ELF-1 (cell line): Measurements from ENCODE around the gene FOXP4.
"Not testable (repeated sequence)": the region's sequence is repeated elsewhere in the genome, so short reads cannot be mapped to it uniquely, and the experiment has no call there.

Experiments used
- DNase-seq: peaks from one replicate; pipeline ENCODE4 v3.0.0-alpha.2; 2016; ENCODE audit warnings: low read depth, low spot score

The FOXP4 gene

DNA sequence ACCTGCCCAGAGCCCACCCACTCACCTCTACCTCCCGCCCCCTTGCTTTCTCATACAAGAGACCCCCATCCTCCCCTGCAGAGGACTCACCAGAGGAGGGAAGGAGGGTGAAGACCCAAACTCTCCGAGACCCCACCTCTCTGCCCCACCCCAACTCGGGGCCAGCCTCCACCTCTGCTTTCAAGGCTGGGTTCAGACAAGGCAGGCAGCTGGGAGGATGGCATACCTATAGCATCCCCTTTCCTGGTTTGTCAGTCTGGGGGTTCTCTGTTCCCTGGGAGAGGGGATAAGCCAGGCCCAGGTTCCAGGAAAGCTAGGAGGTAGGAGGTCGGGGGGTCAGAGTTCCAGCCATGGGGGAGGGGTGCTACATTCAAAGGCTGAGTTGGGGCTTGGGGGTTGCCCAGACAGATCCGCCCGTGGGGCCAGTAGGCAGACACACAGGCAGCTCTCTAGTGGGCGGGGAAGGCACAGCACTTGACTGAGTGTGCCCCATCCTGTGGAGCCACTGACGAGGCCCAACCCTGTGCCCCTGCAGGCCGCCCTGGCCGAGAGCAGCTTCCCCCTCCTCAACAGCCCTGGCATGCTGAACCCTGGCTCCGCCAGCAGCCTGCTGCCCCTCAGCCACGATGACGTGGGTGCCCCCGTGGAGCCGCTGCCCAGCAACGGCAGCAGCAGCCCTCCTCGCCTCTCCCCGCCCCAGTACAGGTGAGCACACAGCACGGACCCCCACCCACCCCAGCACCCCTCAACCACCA, 51.2 kb downstream of the FOXP4 start:
- no peak for DNase-seq

DNA sequence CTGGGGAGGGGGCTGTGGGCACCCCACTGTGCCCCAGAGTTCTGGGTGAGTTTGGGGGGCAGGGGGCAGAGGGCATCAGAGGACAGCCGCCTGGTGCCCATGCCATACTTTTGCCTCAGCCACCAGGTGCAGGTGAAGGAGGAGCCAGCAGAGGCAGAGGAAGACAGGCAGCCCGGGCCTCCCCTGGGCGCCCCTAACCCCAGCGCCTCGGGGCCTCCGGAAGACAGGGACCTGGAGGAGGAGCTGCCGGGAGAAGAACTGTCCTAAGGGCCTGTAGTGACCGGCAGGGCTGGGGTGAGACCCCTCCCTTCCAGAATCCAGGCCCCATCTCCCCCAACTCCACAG, 52.5 kb downstream of the FOXP4 start:
- no peak for DNase-seq

DNA sequence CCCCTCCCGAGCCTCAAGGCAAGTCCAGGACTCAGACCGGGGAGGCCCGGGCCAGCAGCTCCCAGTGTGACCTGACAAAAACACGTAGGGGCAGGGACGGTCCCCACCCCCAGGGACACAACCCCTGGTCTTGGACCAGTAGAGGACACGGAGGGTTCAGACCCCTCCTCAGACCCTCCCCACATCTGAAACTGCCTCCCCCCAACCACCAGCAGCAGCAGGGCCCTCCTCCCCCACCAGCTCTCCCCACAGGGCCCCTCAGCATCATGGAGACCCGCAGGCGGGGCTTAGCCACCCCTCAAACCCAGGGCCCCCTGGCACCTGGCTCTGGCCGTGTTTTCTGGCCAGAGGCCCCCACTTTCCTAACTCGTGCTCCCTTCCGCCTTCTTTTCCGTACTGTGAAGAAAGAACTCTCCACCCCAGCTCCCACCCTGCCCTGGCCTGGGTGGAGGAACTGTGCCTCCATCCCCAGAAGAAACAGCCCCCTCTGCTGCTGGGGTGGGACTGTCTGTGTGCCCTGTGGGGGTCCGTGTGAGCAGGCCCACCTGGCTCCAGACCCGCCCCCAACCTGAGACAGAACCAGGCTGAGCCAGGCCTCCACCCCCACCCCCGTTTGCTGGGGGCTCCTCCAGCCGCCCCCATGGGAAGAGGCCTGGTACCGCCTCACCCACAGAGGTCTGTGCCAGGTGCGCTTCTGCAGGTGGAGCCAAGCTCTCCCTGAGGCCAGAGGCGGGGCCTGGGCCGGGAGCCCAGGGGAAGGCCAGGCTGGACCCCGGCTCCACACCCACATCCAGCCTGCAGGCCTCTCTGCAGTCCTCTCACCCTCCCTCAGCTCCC, 53.1 kb downstream of the FOXP4 start:
- peak; percentile 30 for DNase-seq

DNA sequence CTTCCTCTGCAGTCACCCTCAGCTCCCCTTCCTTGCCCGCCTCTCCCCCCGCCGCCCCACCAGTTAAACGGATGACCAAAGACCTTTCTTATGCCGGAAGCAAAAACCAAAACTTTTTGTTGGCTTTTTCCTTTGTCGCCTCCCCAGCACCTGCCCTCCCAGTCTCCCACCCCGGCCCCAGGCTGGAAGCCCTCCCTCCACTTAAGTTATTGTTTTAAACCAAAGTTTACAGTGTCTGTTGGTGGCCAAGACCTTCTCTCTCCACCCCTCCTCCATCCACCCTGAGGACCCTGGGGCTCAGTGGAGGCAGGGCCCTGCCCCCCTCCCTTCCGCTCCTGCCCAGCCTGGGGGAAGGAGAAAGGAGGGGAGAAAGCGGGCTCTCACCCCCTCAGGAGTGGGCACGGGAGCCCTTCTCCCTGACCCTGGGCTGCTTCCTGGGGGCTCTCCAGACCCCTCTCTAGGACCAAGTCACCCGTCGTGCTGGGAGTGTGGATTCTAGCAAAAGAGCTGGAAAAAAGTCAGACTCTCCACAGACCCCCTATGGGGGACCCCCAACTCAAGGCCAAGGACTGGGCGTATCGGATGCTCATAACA, 53.8 kb downstream of the FOXP4 start:
- DNase-seq: no peak

DNA sequence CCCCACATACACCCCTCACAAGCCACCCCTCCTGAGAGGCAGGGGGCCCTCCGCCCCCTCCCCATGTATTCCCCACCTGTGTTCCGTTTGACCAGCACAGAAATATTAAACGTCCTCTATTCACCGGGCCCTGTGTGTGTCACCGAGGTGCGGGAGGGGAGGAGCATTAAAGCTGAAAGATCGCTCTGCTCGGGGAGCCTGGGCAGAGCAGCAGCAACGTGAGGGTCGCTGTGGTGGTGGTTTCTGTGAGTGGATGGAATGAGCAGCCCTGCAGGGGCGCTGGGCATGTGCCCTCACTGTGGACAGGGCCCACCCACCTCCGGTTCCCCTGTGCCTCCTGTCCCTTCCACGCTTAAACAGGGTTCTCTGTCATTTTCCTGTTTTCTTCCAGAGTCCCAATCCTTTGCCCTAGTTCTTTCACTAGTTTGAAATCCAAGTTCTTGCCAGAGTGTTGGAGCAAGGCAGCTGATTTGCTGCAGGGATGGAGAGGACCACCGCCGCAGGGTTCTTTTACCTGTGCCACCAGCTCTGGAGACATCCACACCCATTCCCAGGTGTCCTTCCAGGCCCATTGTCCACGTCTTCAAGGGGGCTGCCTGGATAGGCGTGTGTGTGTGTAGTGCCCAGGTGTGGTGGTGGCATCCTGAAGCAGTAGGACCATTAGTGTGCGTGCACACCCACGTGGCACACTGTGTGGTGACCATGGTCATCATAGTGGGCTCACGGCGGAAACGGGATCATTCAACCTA, 54.5 kb downstream of the FOXP4 start:
- no peak for DNase-seq

DNA sequence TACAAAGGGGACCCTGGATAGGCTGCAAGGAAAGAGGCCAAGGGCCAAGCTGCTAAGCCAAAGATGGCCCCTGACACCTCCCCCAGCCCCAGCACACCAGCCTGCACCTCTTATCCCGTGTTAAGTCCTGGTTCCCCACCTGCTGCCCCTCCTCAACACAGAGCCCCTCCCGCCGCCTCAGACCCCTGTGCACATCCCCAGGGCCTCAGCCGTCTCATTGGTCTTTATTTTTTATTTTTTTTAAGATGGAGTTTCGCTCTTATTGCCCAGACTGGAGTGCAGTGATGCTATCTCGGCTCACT, 55.0 kb downstream of the FOXP4 start:
- DNase-seq: no peak

DNA sequence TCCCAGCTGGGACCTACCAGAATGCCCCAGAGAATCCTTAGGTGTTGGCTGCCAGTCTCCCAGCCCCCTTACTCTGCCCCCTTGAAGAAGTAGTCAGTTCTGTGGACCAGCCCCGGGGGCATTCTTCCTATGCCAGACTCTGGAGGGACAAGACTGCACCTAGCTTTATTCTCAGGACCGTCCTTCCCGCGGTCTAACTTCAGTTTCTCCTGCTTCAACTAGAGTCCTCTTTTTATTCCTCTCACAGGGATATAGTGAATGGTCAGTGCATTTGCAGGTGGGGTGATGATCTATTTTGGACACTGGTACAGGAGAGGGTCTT, 56.2 kb downstream of the FOXP4 start:
- no peak for DNase-seq

DNA sequence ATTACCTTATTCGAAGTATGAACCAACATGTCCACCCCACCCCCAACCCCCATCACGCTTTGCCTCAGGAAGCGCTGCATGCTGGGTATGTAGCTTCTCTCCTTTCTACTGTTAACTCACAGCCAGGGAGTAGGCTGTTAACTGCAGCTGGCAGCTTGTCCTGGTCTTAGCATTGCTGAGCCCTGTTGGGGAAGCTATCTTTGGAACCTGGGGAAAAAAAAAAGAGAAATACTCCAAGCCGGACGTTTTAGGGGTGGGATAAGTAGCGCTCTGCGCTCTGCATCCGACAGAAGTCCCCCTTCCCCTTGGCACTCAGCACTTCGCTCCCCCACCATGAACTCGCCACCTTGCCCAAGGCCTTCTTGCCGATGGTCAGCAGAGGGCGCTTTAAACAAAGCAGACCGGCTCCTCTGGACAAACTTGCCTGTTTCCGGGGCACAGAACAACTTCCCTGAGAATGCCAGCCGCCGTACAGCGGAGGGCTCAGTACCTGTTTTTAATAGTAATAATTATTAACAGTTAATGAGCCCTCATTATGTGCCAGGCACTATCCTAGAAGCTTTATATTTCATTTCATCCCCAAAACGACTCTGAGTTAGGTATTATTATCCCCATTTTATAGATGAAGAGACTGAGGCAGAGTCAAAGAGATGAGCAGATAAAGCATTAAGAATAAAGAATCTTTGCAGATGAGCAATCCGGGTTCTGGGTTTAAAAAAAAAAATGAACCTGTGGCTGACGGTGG, 56.9 kb downstream of the FOXP4 start:
- peak; percentile 91 for DNase-seq

DNA sequence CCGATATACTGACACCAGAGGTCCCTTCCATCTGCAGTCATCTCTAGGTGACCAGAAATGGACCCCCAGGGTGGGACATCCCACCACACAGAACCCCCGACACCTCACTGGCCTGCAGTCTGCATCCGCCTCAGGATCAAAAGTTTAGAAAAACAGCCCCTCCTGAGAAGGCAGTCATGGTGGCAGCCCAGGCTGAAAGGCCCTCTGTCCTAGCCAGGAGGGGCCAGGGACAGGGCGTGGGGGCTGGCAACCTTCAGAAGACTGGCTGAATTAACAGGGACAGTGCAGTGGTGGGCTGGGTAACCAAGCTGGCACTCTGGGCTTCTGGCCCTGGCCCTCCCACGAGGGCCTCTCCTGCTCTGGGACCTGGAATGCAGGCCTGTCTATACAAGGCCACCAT, 57.8 kb downstream of the FOXP4 start:
- no peak for DNase-seq

DNA sequence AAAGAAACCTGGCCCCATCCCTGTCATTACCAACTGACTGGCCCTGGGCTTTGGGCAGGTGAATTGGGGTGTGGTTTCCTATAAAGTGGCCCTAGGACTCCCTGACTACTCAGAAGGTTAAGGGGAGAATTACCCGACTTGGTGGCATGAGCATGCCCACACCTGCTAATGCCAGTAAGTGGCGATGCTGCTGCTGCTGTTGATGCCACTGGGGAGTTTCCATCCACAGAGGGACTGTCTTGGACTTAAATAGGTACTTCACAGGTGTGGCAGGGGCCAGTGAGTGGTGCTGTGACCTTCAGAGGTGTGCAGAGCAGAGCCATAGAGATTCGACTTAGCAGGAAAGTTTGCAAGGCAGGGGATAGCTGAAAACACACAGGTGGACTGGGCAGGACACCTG, 59.5 kb downstream of the FOXP4 start:
- no peak for DNase-seq

DNA sequence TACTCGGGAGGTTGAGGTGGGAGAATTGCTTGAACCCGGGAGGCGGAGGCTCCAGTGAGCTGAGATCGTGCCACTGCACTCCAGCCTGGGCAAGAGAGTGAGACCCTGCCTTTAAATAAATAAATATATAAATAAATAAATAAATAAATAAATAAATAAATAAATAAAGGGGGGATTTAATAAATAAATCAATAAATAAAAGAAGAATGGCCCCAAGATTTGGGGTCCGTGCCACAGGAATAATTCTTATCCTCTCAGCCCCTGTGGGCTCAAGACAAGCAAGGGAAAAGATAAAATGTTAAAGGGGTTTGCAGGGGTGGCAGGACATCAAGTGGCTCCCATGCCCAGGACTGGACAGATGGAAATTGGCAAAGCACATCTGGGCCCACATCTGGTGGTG, 60.9 kb downstream of the FOXP4 start:
- DNase-seq: no peak

DNA sequence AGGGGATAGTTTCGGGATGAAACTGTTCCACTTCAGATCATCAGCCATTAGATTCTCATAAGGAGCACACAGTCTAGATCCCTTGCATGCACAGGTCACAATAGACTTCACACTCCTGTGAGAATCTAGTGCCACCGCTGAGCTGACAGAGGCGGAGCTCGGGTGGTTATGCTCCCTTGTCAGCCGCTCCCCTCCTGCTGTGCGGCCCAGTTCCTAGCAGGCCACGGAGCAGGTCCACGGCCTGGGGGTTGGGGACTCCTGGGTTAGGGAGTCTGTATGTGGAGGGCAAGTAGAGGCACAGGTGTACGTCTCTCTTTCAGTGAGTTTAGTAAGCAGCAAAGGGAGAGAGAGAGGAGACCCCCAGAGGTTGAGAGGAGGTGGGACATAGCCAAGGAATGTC, 61.6 kb downstream of the FOXP4 start:
- no peak for DNase-seq

DNA sequence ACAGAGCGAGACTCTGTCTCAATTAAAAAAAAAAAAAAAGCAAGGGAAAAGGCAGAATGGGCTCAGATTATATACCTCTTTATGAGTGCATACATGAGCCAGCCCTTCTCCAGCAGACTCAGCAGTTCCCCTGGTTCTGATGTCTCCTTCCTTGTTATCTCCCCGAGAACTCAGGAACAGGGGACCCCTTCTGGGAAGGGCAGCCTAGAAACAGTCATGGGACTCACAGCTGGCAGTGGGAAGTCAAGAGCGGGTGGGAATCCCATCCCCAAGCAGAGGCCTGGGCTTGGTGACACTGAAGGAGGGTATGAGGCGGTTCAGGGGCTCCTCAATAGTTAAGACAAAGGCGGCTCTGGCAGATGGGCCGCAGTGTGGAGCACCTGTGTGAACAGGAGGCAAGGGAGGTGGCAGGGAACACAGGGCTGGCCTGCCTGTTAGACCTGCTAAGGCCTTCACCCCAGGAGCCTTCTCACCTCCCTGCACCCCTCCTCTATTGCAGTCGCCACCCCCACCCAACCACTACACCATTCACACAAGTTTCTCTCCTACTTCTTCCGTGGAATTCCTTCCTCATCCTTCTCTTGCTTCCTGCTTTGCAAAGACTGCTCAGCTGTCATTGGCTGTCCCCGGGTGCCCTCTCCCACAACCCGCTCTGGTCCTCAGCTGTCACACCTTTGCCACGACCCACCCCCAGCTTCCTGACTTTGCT, 62.4 kb downstream of the FOXP4 start:
- no peak for DNase-seq

DNA sequence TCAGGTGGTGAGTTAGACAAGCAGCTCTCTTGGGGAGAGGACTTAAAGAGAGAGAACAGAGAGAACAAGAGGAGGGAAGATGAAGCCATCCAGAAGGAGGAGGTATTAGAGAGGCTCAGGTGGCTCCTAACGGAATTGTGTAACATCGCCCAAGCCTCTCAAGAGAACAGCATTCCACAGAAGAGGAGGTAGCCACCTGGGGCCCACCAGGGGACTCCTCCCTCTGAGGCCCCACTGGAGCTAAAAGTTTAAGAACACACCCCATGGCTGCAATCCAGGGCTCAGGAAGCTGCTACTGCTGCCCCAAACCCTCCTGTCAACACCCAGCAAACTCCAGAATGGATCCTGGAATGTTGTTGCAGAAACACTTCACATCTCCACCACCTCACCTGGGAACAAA, 68.5 kb downstream of the FOXP4 start:
- DNase-seq: no peak

DNA sequence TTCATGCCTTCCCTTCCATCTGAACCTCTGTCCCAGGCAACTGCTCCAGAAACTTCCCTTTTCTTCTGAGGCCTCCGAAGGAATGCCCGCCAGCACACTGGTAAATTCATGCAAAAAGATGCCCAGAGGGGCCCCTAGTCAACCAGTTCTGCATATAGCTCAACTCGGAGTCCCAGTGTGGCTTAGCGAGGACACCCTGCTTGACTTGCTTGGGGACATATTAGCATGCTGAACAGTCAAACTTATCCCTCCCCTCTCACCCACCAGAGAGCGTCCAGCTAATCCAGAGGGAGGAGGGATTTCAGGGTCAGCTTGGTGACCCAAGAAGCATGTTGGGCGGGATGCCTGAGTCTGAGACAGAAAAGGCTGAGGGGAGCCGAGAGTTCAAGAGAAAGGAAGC, 69.1 kb downstream of the FOXP4 start:
- peak; percentile 62 for DNase-seq

DNA sequence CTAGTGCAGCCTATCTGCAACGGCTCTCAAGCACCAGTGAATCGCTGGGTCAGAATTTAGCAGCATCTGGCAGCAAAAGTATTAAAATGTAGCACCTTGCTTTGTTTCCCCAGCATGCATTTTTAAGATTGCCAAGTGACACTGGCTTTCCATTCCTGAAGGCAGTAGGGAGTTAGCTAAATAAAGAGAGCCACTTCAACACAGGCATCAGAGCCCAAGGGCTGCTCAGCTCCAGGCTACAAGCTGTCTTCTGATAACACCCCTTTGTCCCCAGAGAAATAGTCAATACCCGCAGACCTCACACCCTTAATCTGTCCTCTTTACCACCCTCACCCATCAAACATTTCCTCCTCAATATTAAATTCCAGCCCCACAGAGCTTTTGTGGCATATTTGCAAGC, 72.4 kb downstream of the FOXP4 start:
- no peak for DNase-seq

DNA sequence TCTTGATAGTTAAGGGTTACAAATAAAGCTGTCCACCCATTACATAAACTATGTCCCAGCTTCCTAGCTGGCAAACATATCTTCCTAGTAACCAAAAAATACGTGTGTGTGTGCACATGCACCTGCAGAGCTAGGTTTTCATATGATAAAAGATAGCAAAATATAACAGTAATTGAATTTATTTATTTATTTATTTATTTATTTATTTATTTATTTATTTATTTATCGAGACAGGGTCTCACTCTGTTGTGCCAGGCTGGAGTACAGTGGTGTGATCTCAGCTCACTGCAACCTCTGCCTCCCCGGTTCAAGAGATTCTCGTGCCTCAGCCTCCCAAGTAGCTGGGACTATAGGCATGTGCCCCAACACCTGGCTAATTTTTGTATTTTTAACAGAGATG, 73.0 kb downstream of the FOXP4 start:
- DNase-seq: not testable (repeated sequence)

DNA sequence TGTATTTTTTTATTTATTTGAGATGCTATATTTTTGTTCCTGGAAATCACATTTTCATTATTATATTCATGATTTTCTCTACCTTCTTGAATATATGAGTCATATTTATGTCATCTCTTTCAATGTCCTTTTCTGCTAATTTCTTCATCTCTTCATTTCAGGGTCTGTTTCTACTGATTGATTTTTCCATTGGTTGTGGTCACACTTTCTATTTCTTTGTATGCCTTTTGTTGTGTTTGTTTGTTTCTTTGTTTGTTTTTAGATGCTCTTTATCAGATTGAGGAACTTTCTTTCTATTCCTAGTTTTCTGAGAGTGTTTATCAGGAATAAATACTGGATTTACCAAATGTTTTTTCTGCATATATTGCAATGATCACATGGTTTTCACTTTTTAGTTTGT, 75.2 kb downstream of the FOXP4 start:
- no peak for DNase-seq

DNA sequence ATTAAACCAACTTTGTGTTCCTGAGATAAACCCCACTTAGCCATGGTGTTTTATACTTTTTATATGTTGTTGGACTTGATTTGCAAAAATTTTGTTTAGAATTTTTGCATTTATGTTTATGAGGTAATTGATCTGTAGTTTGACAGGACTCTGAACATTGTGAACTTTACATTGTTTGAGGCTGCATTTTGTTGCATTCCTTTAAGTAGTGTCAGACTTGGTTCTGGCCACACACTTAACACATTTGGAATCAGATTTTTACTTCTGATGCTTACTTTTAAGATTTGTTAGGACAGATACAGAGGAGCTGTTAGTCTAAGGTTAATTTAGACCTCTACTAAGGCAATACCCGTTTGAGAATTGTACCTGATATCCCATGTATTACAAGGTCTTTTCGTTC, 75.6 kb downstream of the FOXP4 start:
- no peak for DNase-seq

DNA sequence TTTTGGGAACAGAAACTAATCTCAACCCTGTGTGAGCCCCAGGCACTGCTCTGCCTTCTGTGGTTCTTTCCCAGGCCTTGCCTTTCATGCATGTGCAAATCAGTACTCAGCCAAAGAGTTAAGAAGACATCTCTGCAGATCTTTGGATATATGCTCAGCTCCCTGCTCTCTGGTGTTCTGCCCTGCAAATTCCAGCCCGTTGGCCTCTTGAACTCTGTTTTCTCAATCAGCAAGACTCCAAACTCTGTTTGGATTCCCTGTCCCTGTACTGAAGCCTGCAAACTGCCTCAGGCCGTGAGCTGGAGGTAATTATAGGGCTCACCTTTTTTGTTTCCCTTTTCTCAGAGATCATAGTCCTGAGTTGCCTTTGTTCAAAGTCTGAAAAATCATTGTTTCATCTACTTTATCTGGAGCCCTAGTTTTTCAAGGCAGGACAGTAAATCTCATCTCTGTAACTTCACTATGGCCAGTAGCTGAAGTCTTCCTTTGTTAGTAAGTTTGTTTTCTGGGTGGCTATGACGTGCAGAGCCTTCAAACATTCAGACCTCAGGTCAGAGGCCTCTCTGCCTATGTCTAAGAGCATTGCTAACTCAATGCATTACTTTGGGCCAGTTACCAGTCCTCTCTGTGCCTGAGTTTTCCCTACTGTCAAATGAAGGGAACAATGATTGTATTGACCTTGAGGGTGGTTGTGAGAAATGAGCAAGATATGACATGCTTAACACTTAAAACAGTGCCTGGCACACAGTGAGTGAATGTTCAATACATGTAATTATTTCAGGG, 76.2 kb downstream of the FOXP4 start:
- peak; percentile 93 for DNase-seq
